ENCODE results near the gene C11orf21. TPM values are rescaled to one million over a fixed set of nuclear protein-coding genes. Genes with fewer than 3 reads are reported as not detected.

The C11orf21 gene
- total RNA-seq, 2 donors from 2014 or later: 7.2 to 7.6 TPM

GRCh38 chr11:2256293-2256913 lies 45.3 kb downstream of the C11orf21 start:
- H3K9me3 Mint-ChIP-seq: no peaks in the 10 kb centered on the region
- H3K27me3 Mint-ChIP-seq: no peaks in the 10 kb centered on the region
- H3K4me1 Mint-ChIP-seq (ENCODE audit: low read depth in 2 of 2): peaks cover 0 to 5% of the 10 kb centered on the region in 2 donors
- no peak overlapping the region for H3K4me3 Mint-ChIP-seq
- no peak for ATAC-seq
- H3K36me3 Mint-ChIP-seq: no peaks in the 10 kb centered on the region
- no peak for DNase-seq (ENCODE audit: low spot score)
- H3K27ac Mint-ChIP-seq: no peak overlapping the region

GRCh38 chr11:2252018-2252417 lies 49.7 kb downstream of the C11orf21 start:
- Mint-ChIP-seq H3K27ac (no peak overlapping the region), H3K4me3 (no peak overlapping the region), H3K4me1 (ENCODE audit: low read depth in 2 of 2) (peaks cover 0 to 3% of the 10 kb centered on the region in 2 donors), H3K27me3 (peaks cover 0 to 7% of the 10 kb centered on the region in 2 donors), H3K36me3 (no peaks in the 10 kb centered on the region), H3K9me3 (no peaks in the 10 kb centered on the region)
- no peak for DNase-seq (ENCODE audit: low spot score)
- ATAC-seq: no peak

DNA sequence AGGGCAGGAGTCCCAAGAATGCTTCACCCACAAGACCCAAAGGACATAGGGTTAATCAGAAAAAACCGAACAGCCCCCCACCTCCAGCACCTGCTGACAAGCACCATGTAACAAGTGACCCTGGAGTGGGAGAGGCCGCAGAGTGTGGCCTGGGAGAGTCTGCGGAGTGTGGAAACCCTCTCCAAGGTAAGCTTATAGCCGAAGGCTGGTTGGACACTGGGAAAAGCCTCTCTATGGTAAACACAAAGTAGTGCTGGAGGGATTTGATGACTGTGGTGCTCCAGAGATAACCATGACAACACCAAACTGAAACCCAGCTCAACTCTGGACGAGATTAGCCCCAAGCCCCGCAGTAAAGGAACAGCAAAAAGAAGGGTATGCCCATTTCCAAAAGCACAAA lies 50.6 kb downstream of the C11orf21 start:
- ATAC-seq (no peak), DNase-seq (ENCODE audit: low spot score) (no peak)
- peaks cover 0 to 7% of the 10 kb centered on the region in 2 donors for H3K27me3 Mint-ChIP-seq
- H3K4me1 Mint-ChIP-seq (ENCODE audit: low read depth in 2 of 2): peaks cover 0 to 3% of the 10 kb centered on the region in 2 donors
- H3K9me3 Mint-ChIP-seq: no peaks in the 10 kb centered on the region
- no peak overlapping the region for H3K27ac Mint-ChIP-seq
- no peaks in the 10 kb centered on the region for H3K36me3 Mint-ChIP-seq
- no peak overlapping the region for H3K4me3 Mint-ChIP-seq

DNA sequence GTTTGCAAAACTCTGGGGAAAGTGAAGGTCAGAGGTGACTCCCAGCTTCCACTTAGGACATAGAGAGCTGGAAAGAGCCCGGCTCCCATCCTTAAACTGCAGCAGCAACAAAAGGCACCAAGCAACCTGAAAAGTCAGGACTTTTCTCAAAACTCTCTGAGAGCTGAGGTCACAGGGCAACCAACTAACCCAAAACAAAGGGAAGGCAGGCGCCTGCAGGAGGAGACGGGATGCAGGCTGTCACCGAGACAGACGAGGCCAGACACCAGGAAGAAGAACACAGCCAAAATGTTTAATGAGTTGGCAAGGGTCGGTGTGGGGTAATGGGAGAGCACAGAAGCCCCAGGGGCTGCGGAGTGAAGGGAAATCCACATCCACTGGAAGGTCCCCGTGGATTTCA lies 51.2 kb downstream of the C11orf21 start:
- no peak for ATAC-seq
- Mint-ChIP-seq H3K36me3 (no peaks in the 10 kb centered on the region), H3K27me3 (peaks cover 0 to 7% of the 10 kb centered on the region in 2 donors), H3K4me3 (no peak overlapping the region), H3K4me1 (ENCODE audit: low read depth in 2 of 2) (peaks cover 0 to 3% of the 10 kb centered on the region in 2 donors), H3K27ac (no peak overlapping the region), H3K9me3 (no peaks in the 10 kb centered on the region)
- no peak for DNase-seq (ENCODE audit: low spot score)

- peaks cover 0 to 3% of the 10 kb centered on the region in 2 donors for H3K4me1 Mint-ChIP-seq (ENCODE audit: low read depth in 2 of 2)
- no peak for DNase-seq (ENCODE audit: low spot score)
Measured at GRCh38 chr11:2250041-2250440, 51.7 kb downstream of the C11orf21 start.

DNA sequence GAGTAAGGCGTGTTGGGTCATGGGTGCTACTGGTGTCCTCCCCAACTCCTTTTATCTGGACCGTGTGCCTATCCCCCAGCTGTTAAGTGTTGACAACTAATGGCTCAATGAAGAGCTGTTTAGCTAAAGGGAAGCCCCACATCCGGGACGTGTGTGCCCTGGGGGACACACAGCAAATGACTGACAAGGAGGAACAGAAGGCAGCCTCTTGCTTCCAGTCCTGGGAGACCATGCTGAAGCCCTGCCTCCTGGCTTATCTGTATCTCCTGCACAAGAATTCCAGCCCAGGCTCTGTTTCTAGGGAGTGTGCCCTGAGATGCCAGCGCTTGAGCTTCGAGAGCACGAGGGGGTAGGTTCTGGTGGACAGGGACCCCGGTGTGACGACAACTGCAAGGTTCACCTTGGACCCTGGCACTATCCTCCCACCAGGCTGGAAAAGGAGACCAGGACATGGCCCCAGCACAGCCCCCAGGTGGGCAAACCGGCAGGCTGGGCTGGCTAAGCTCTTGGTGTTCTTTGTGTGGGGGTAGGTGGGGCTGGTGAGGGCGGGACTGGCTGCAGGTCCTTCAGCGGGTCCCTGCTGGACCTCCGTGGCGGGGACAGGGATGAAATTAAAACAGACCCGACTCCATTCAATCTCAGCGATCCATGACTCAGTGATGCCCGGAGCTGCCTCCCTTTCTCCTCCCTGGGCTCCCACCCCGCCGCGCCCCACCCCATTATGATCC lies 52.4 kb downstream of the C11orf21 start:
- peaks cover 0 to 9% of the 10 kb centered on the region in 2 donors for H3K27me3 Mint-ChIP-seq
- peaks cover 0 to 3% of the 10 kb centered on the region in 2 donors for H3K4me1 Mint-ChIP-seq (ENCODE audit: low read depth in 2 of 2)
- no peak overlapping the region for H3K4me3 Mint-ChIP-seq
- H3K9me3 Mint-ChIP-seq: no peaks in the 10 kb centered on the region
- H3K27ac Mint-ChIP-seq: no peak overlapping the region
- H3K36me3 Mint-ChIP-seq: no peaks in the 10 kb centered on the region
- DNase-seq (ENCODE audit: low spot score) (no peak), ATAC-seq (no peak)

More at GRCh38 chr11:2250041-2250440, 51.7 kb downstream of the C11orf21 start:
- H3K27me3 Mint-ChIP-seq: peaks cover 0 to 7% of the 10 kb centered on the region in 2 donors
- H3K4me3 Mint-ChIP-seq: no peak overlapping the region
- no peaks in the 10 kb centered on the region for H3K9me3 Mint-ChIP-seq
- H3K27ac Mint-ChIP-seq: no peak overlapping the region
- no peak for ATAC-seq
- H3K36me3 Mint-ChIP-seq: no peaks in the 10 kb centered on the region

DNA sequence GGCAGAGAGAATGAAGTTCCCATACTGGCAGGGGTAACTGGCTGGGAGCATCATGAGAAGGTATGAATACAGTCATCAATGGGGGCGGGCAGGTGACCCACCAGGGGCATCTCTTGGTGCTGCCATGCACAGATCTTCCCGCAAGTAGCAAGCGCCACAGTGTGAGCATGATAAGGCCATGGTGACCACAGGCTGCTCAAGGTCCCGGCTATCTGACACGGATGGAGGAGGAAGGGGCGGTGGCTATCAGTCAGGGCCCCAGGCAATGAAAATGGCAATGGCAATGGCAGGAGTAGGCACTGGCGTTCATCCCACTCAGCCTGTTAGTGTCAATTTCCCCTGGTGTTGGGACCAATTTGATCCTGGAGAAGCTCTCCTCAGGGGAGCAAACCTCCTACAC lies 53.0 kb downstream of the C11orf21 start:
- Mint-ChIP-seq H3K27me3 (peaks cover 0 to 11% of the 10 kb centered on the region in 2 donors), H3K9me3 (no peaks in the 10 kb centered on the region), H3K4me1 (ENCODE audit: low read depth in 2 of 2) (peaks cover 0 to 3% of the 10 kb centered on the region in 2 donors), H3K4me3 (no peak overlapping the region), H3K27ac (no peak overlapping the region), H3K36me3 (no peaks in the 10 kb centered on the region)
- DNase-seq (ENCODE audit: low spot score): no peak
- no peak for ATAC-seq

DNA sequence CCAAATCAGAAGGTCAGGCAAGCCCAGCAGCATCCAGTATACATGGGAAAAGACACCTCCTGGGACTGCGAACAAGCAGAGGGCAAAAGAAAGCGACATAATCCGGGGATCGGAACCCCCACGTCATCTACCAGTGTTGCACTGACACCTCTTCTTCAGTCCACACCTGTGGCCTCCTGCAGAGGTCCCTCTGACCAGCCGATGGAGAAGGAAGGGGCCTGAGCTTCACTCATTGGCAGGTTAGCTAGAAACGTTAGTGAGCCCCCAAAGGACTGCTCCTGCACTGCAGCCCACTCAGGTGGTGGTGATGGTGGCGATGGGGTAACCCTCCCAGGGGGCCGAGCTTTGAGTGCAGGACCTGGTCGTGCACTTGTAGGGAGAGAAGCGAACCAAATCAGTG lies 53.5 kb downstream of the C11orf21 start:
- no peak for DNase-seq (ENCODE audit: low spot score)
- no peak overlapping the region for H3K4me3 Mint-ChIP-seq
- no peak for ATAC-seq
- H3K9me3 Mint-ChIP-seq: no peaks in the 10 kb centered on the region
- no peaks in the 10 kb centered on the region for H3K36me3 Mint-ChIP-seq
- peaks cover 0 to 3% of the 10 kb centered on the region in 2 donors for H3K4me1 Mint-ChIP-seq (ENCODE audit: low read depth in 2 of 2)
- H3K27me3 Mint-ChIP-seq: peaks cover 0 to 13% of the 10 kb centered on the region in 2 donors
- H3K27ac Mint-ChIP-seq: no peak overlapping the region

GRCh38 chr11:2247496-2247895 lies 54.2 kb downstream of the C11orf21 start:
- no peak overlapping the region for H3K27ac Mint-ChIP-seq
- H3K36me3 Mint-ChIP-seq: peaks cover 6% of the 10 kb centered on the region
- DNase-seq (ENCODE audit: low spot score): no peak
- no peak overlapping the region for H3K4me3 Mint-ChIP-seq
- no peaks in the 10 kb centered on the region for H3K9me3 Mint-ChIP-seq
- H3K4me1 Mint-ChIP-seq (ENCODE audit: low read depth in 2 of 2): peaks cover 0 to 3% of the 10 kb centered on the region in 2 donors
- H3K27me3 Mint-ChIP-seq: peaks cover 0 to 17% of the 10 kb centered on the region in 2 donors
- no peak for ATAC-seq

Other genes starting within 250 kb of the C11orf21 start
- under 1 TPM in 1 of 2 donors, not detected in 1; 0.17 TPM for gene IGF2, start 162.5 kb downstream of the C11orf21 start, total RNA-seq
- gene INS, start 140.7 kb downstream of the C11orf21 start, total RNA-seq: not detected
- not detected for gene TH, start 130.1 kb downstream of the C11orf21 start, total RNA-seq
- 1 to 10 TPM; 2.5 to 5.3 TPM for gene ASCL2, start 31.3 kb downstream of the C11orf21 start, total RNA-seq
- 1 to 10 TPM; 4.3 to 9.9 TPM for gene TSPAN32, start 95 bp upstream of the C11orf21 start, total RNA-seq
- 100 to 1,000 TPM; 306 to 322 TPM for gene CD81, start 75.4 kb upstream of the C11orf21 start, total RNA-seq
- gene TSSC4, start 98.8 kb upstream of the C11orf21 start, total RNA-seq: 10 to 100 TPM; 66.0 to 98.2 TPM
- not detected for gene TRPM5, start 142.6 kb upstream of the C11orf21 start, total RNA-seq
- 1 to 10 TPM in 1 of 2 donors, under 1 TPM in 1; 0.19 to 1.4 TPM for gene KCNQ1, start 143.1 kb upstream of the C11orf21 start, total RNA-seq